Esophagus (tissue), 2 donors: ENCODE results near the gene ABCB6. TPM values are rescaled to one million over a fixed set of nuclear protein-coding genes. Genes with fewer than 3 reads are reported as not detected.

Source experiments
- H3K27ac ChIP-seq, 2 donors: one replicate each; pipeline ENCODE4 v1.5.1; 2013; ENCODE audit warnings: low read depth in 2 of 2, mild to moderate bottlenecking in 2 of 2, inconsistent platforms in 1 of 2, low read length in 1 of 2, moderate library complexity in 1 of 2
- H3K27me3 ChIP-seq, 2 donors: one replicate each; pipeline ENCODE4 v1.6.1; 2013; ENCODE audit warnings: low read length in 2 of 2, control low read depth in 1 of 2, mild to moderate bottlenecking in 1 of 2; ENCODE audit not compliant: insufficient read depth in 2 of 2, control insufficient read depth in 1 of 2
- H3K36me3 ChIP-seq, 2 donors: one replicate each; pipeline ENCODE4 v1.6.1; 2013; ENCODE audit warnings: low read length in 1 of 2; ENCODE audit not compliant: control insufficient read depth in 2 of 2, insufficient read depth in 2 of 2
- H3K4me1 ChIP-seq, 2 donors: one replicate each; pipeline ENCODE4 v1.6.1; 2013; ENCODE audit warnings: low read length in 1 of 2; ENCODE audit not compliant: control insufficient read depth in 2 of 2, insufficient read depth in 2 of 2
- H3K4me3 ChIP-seq, 2 donors: one replicate each; pipeline ENCODE4 v1.5.1; 2013; ENCODE audit warnings: low read length in 2 of 2, mild to moderate bottlenecking in 2 of 2, low read depth in 1 of 2, moderate library complexity in 1 of 2
- H3K9me3 ChIP-seq, 2 donors: one replicate each; pipeline ENCODE4 v1.6.1; 2013; ENCODE audit warnings: mild to moderate bottlenecking in 2 of 2, low read depth in 1 of 2, low read length in 1 of 2, moderate library complexity in 1 of 2; ENCODE audit not compliant: control insufficient read depth in 2 of 2, insufficient read depth in 1 of 2
- WGBS, 2 donors: extraction: QIAGEN DNeasy Blood & Tissue Kit; methylation state at CpG; one replicate each; pipeline ENCODE4 v1.1.7; 2013; 5-methylcytosine and 5-hydroxymethylcytosine counted together
- polyA plus RNA-seq, 2 donors: library from polyadenylated mRNA; stranded (reverse); fragments of 200-250 nt; gene quantifications; one replicate each; pipeline ENCODE4 v1.2.3, GENCODE V29; 2013
- donor health status: healthy with polysubstance abuse.
- donor health status: Bipolar disorder and iron deficiency.

Gene ABCB6
- polyA plus RNA-seq, 2 donors = 24.5 to 45.2 TPM

DNA sequence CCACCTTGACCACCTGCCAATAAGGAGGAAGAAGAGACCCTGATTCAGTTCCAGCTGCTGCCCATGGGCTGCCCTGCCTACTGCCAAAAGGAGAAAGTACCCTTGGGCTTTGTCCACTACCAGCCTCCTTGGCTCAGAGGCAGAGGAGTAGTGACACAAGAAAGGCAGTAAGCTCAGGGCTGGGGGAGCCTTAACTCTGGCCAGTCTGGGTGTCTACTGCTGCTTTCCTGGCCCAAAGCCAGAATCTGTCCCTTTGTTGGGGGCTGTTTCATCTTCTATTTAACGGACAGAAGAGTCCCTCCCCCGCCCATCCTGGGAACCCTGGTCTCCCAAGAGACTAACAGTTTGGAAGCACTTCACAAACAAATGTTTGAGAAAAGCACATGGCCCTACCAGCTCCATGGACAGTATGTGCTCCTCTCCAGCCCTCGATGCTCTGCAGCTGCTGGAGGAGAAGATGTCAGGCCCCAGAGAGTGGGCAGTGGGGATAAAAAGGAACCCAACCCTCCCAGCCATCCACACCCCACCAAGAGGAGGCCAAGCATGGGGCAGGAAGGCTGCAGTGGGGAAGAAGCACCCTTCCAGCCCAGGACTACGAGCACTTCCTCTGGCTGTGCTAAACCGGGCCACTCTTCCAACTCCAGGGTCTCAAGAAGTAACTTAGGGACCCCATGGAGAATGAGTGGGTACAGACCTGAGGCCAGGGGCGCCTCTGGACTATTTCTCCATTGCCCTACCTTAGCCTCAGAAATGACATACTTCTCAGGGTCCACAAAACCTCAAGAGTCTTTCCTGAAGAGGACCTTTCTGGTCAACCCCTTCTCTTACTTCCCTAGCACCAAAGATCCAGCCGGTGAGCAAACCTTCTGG is 9.5 kb upstream of the ABCB6 start:
- Histone ChIP-seq H3K27ac (peak overlapping the region; percentile 94 to 99), H3K27me3 (no peaks in the 10 kb centered on the region), H3K36me3 (peaks cover 22 to 30% of the 10 kb centered on the region in 2 donors), H3K4me3 (peak overlapping the region; percentile 76 to 85), H3K4me1 (peaks cover 9 to 10% of the 10 kb centered on the region in 2 donors), H3K9me3 (no peaks in the 10 kb centered on the region)
- 39% methylated on average over 7 of the region's 7 CpGs for WGBS, 2 donors

DNA sequence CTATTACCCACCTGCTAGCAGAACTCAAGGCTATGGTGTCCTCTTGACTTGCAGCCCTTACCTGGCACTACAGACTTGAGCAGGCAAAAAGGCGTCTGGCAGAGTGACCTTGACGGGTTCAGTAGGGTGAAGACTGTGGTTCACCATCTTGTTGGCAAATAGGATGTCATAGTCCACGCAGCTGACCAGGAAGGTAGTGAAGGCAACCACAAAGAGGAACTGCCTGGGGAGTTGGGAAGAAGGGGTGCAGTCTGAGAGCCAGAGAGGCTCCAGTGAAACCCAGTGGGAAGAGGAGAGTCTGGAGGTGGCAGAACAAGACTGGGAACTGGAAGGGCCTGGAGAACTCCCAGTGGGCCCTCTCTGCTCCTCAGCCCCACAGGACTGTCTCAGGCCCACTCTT is 6.6 kb upstream of the ABCB6 start:
- WGBS, 2 donors = 82 to 85% methylated on average over 3 of the region's 3 CpGs
- Histone ChIP-seq H3K4me3 (no peak overlapping the region), H3K4me1 (peaks cover 9 to 10% of the 10 kb centered on the region in 2 donors), H3K27me3 (no peaks in the 10 kb centered on the region), H3K36me3 (peaks cover 30 to 52% of the 10 kb centered on the region in 2 donors), H3K27ac (no peak overlapping the region), H3K9me3 (no peaks in the 10 kb centered on the region)

DNA sequence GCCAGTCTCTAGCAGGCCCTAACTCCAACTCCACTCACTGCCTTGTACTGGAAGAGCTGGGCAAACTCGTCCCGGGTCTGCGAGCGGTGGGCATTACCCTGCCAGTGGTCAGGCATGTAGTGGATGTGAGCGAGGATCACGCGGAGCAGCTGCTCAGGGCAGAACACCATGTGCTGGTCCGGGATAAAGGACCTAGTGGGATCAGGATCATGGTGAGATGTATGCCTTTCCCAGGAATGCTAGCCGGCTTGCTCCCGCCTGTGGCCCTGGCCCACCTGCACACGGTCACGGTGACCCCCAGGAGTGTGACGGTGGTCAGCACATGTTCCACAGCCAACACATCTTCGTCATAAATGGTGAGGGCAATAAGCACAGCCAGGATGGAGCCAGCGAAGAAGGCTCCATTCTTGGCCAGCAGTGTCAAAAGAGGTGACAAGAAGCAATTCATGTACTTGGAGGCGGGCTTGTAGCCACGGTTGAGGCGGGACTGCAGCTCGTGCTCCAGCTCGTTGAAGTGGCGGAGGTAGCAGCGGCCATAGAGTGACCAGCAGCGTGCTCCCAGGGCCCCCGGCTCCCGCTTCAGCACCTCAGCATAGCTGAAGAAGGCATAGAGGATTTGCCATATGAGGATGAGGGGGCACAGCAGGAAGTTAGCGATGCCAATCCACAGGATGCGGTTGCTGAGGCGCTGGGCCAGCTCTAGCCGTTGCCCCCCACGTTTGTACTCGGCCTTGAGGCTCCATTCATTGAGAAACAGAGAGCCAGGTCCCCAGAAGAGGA is 5.3 kb upstream of the ABCB6 start:
- H3K27me3 ChIP-seq = no peaks in the 10 kb centered on the region
- WGBS, 2 donors = 92 to 94% methylated on average over 31 of the region's 31 CpGs
- no peaks in the 10 kb centered on the region for H3K9me3 ChIP-seq
- H3K27ac ChIP-seq = no peak overlapping the region
- no peak overlapping the region for H3K4me3 ChIP-seq
- H3K36me3 ChIP-seq = peaks cover 30 to 61% of the 10 kb centered on the region in 2 donors
- H3K4me1 ChIP-seq = peaks cover 9 to 17% of the 10 kb centered on the region in 2 donors

DNA sequence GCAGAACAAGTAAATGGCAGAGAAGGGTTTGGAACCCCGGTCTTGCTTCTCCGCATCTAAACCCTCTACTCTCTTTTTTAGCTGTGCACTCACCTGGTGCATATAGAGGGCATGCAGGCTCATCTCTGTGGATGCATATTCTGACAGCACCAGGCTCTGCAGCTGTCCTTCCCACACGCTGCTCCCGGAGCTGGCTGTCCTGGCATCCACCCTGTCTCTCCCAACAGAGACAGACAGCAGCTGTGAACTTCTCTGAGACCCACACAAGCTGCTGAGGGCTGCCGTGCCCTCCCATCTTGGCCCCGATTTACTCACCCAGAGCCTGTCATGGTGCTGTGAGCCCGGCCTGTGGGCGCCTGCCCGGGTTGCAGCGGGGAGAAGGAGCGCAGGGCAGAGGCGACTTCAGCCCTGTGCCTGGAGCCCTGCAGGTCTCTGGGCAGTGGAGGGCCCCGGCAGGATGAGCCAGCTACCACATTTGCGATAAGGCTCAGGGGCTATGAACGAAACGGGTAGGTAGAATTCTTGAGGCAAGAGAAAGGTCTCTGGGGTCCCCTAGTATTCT is 3.3 kb upstream of the ABCB6 start:
- H3K4me3 ChIP-seq = no peak overlapping the region
- no peaks in the 10 kb centered on the region for H3K27me3 ChIP-seq
- no peaks in the 10 kb centered on the region for H3K9me3 ChIP-seq
- peaks cover 0 to 11% of the 10 kb centered on the region in 2 donors for H3K4me1 ChIP-seq
- H3K36me3 ChIP-seq = peaks cover 30 to 61% of the 10 kb centered on the region in 2 donors
- H3K27ac ChIP-seq = no peak overlapping the region
- WGBS, 2 donors = 94% methylated on average over 16 of the region's 16 CpGs

DNA sequence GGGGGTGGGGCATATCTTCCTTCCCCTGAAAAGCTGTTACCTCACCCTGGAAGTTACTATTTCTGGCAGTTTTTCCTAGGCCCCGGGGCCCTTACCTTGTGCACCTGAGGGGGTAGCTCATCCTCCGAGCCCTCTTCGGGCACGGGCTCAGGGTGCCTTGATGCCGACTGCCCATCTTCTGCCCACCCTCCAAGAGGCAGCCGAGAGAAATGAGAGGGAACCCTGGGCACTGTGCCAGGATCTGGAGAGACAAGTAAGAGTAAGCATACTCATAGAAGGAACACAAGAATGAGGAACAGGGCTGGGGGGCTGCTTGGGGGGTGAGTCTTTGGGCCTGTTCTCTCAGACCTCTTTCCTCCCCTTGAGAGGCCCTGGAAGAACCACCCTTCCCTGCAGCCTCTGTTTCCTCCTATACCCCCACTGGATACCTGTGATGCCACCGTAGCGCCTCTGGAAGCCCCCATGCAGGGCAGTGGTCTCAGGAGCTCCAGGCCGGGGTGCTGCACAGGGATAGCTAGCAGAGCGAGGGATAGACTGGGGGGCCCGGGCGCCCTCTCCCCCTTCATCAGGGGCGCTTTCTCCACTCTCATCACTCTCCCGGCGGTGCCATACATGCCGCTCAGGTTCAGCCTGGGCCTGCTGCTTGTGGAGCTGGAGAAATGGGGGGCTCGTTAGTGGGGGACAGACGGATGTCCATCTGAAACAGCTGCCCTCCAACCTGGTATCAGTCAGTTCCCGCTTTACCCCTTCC is 2.1 kb upstream of the ABCB6 start:
- H3K36me3 ChIP-seq = peaks cover 27 to 66% of the 10 kb centered on the region in 2 donors
- no peak overlapping the region for H3K4me3 ChIP-seq
- no peak overlapping the region for H3K27ac ChIP-seq
- WGBS, 2 donors = 90 to 92% methylated on average over 18 to 19 of the region's 19 CpGs
- H3K27me3 ChIP-seq = no peaks in the 10 kb centered on the region
- H3K9me3 ChIP-seq = no peaks in the 10 kb centered on the region
- H3K4me1 ChIP-seq = peaks cover 0 to 11% of the 10 kb centered on the region in 2 donors

- Histone ChIP-seq H3K27me3 (no peaks in the 10 kb centered on the region), H3K36me3 (peaks cover 26 to 59% of the 10 kb centered on the region in 2 donors), H3K27ac (peak overlapping the region; percentile 80 to 81), H3K4me1 (peaks cover 0 to 11% of the 10 kb centered on the region in 2 donors), H3K9me3 (no peaks in the 10 kb centered on the region), H3K4me3 (no peak overlapping the region)
- 89 to 90% methylated on average over 18 of the region's 18 CpGs for WGBS, 2 donors
Measured at GRCh38 chr2:219219784-219220532, 1.2 kb upstream of the ABCB6 start.

- H3K4me1 ChIP-seq = peaks cover 0 to 11% of the 10 kb centered on the region in 2 donors
- H3K9me3 ChIP-seq = no peaks in the 10 kb centered on the region
- H3K4me3 ChIP-seq = peak overlapping the region; percentile 43 to 47
- H3K27me3 ChIP-seq = no peaks in the 10 kb centered on the region
- H3K36me3 ChIP-seq = peaks cover 14 to 51% of the 10 kb centered on the region in 2 donors
- H3K27ac ChIP-seq = peak overlapping the region; percentile 96 to 97
- 0 to 1% methylated on average over 36 to 37 of the region's 37 CpGs for WGBS, 2 donors
Measured at GRCh38 chr2:219218217-219218731, 484 bp downstream of the ABCB6 start.

- Histone ChIP-seq H3K4me1 (peaks cover 0 to 11% of the 10 kb centered on the region in 2 donors), H3K9me3 (no peaks in the 10 kb centered on the region), H3K27me3 (no peaks in the 10 kb centered on the region), H3K27ac (no peak overlapping the region), H3K36me3 (peaks cover 4 to 46% of the 10 kb centered on the region in 2 donors), H3K4me3 (no peak overlapping the region)
- 86 to 89% methylated on average over 6 of the region's 6 CpGs for WGBS, 2 donors
Measured at GRCh38 chr2:219216535-219216915, 2.2 kb downstream of the ABCB6 start.
